K562 (cell line): ENCODE data around the gene PPIL1. TPM values are rescaled to one million over a fixed set of nuclear protein-coding genes. Genes with fewer than 3 reads are reported as not detected.

Experiments used
- ARNT ChIP-seq, 2 experiments: fragments of 450-650 bp; IDR thresholded peaks; 2 replicates each; pipeline ENCODE4 v1.6.1; 2016; ENCODE audit warnings: mild to moderate bottlenecking in 1 of 2
- CHD1 ChIP-seq: fragments of 200-600 bp; sonication (generic); IDR thresholded peaks from one replicate; pipeline ENCODE4 v1.6.1; 2012; ENCODE audit warnings: mild to moderate bottlenecking, moderate library complexity, low read length, inconsistent platforms
- HNRNPLL ChIP-seq: fragments of 200-400 bp; formaldehyde crosslinking; IDR thresholded peaks from 2 replicates; pipeline ENCODE4 v1.6.1; 2017; ENCODE audit warnings: low read length, low read depth, mild to moderate bottlenecking; ENCODE audit not compliant: poor library complexity, severe bottlenecking
- NR0B1 ChIP-seq: fragments of 450-650 bp; IDR thresholded peaks from one replicate; pipeline ENCODE4 v1.6.1; 2018; ENCODE audit warnings: mild to moderate bottlenecking, moderate library complexity; ENCODE audit not compliant: partially characterized antibody
- NR1H2 ChIP-seq: sonication (generic); formaldehyde crosslinking; IDR thresholded peaks from 2 replicates; pipeline ENCODE4 v1.4.0; 2020; ENCODE audit warnings: mild to moderate bottlenecking, missing genetic modification reagents
- NR4A1 ChIP-seq, 2 experiments: fragments of 250-450 bp in 1 of 2; fragments of 450-650 bp in 1 of 2; sonication (Bioruptor Pico) in 1 of 2; IDR thresholded peaks; 2 replicates each; pipeline versions ENCODE4 v1.4.0 to v1.6.1; 2016 to 2020; ENCODE audit warnings: mild to moderate bottlenecking in 2 of 2, missing compliant biosample characterization in 1 of 2, missing genetic modification characterization in 1 of 2, moderate library complexity in 1 of 2
- NRF1 ChIP-seq, 2 experiments: fragments of 450-650 bp; IDR thresholded peaks in 1 of 2; conservative IDR thresholded peaks in 1 of 2; 2 replicates each; pipeline ENCODE4 v1.6.1; 2014; ENCODE audit warnings: mild to moderate bottlenecking in 2 of 2
- PKNOX1 ChIP-seq: fragments of 450-650 bp; IDR thresholded peaks from 2 replicates; pipeline ENCODE4 v1.6.1; 2016
- RBM17 ChIP-seq: fragments of 200-400 bp; formaldehyde crosslinking; IDR thresholded peaks from 2 replicates; pipeline ENCODE4 v1.6.1; 2017; ENCODE audit warnings: low read depth, mild to moderate bottlenecking, low read length, borderline replicate concordance
- SNIP1 ChIP-seq: fragments of 450-650 bp; IDR thresholded peaks from 2 replicates; pipeline ENCODE4 v1.7.1; 2017; ENCODE audit warnings: low read depth, mild to moderate bottlenecking
- SNRNP70 ChIP-seq: fragments of 200-400 bp; formaldehyde crosslinking; optimal IDR thresholded peaks from 2 replicates; pipeline ENCODE3; 2017; ENCODE audit warnings: low read depth, low read length
- TFAM ChIP-seq: fragments of 250-450 bp; sonication (Bioruptor Pico); conservative IDR thresholded peaks from 2 replicates; pipeline ENCODE4 v1.5.0; 2021; ENCODE audit warnings: mild to moderate bottlenecking, moderate library complexity
- TRIM24 ChIP-seq, 2 experiments: fragments of 450-650 bp; IDR thresholded peaks; 2 replicates each; pipeline ENCODE4 v1.6.1; 2016
- ZBED1 ChIP-seq: IDR thresholded peaks from 2 replicates; pipeline ENCODE4 v1.6.1; 2014
- ZBTB34 ChIP-seq: fragments of 250-450 bp; sonication (Bioruptor Pico); IDR thresholded peaks from 2 replicates; pipeline ENCODE4 v1.8.0; 2021; ENCODE audit warnings: mild to moderate bottlenecking, moderate library complexity
- ZBTB7A ChIP-seq: IDR thresholded peaks from 2 replicates; pipeline ENCODE4 v1.6.1; 2011; ENCODE audit warnings: low read depth, mild to moderate bottlenecking, low read length, moderate library complexity, borderline replicate concordance; ENCODE audit not compliant: control insufficient read depth
- ZNF274 ChIP-seq: IDR thresholded peaks from 2 replicates; pipeline ENCODE4 v1.6.1; 2011; ENCODE audit warnings: low read depth, mild to moderate bottlenecking, low read length, moderate library complexity, borderline replicate concordance
- ZNF280B ChIP-seq: fragments of 250-450 bp; sonication (Bioruptor Pico); IDR thresholded peaks from 2 replicates; pipeline ENCODE4 v1.5.1; 2021; ENCODE audit warnings: mild to moderate bottlenecking
- ZNF316 ChIP-seq: fragments of 450-650 bp; IDR thresholded peaks from 2 replicates; pipeline ENCODE4 v1.6.1; 2016
- ZNF639 ChIP-seq, 2 experiments: fragments of 200-800 bp in 1 of 2; sonication (Bioruptor generic) in 1 of 2; sonication (generic) in 1 of 2; formaldehyde crosslinking in 1 of 2; IDR thresholded peaks in 1 of 2; conservative IDR thresholded peaks in 1 of 2; 2 replicates each; pipeline versions ENCODE4 v1.5.0 to v1.6.1; 2016 to 2020; ENCODE audit warnings: missing compliant biosample characterization in 1 of 2, missing genetic modification characterization in 1 of 2, missing genetic modification reagents in 1 of 2
- ZNF707 ChIP-seq: fragments of 250-450 bp; sonication (Bioruptor Pico); conservative IDR thresholded peaks from 2 replicates; pipeline ENCODE4 v1.8.0; 2022; ENCODE audit warnings: inconsistent platforms, mild to moderate bottlenecking, moderate library complexity
- ZNF76 ChIP-seq: fragments of 250-450 bp; sonication (Bioruptor Pico); IDR thresholded peaks from 2 replicates; pipeline ENCODE4 v1.4.0; 2020; ENCODE audit warnings: mild to moderate bottlenecking, moderate library complexity, borderline replicate concordance
- ZNF785 ChIP-seq: fragments of 250-450 bp; sonication (Bioruptor Pico); IDR thresholded peaks from 2 replicates; pipeline ENCODE4 v1.4.0; 2020; ENCODE audit warnings: mild to moderate bottlenecking
- polyA plus RNA-seq, 8 experiments: library from polyadenylated mRNA; depleted of rRNA in 4 of 8; stranded (reverse) in 5 of 8; unstranded in 3 of 8; fragments of >200 nt; fragmentation: Nextera tagmentation in 2 of 8; fragmentation: Illumina TruSeq in 1 of 8; extraction: Ambion mirVana in 2 of 8; extraction: Trizol in 1 of 8; gene quantifications; 2 replicates each; pipeline versions ENCODE4 v1.2.1 to v1.2.3, GENCODE V29; 2011 to 2014; ENCODE audit warnings: inconsistent platforms in 1 of 8, missing spikeins in 1 of 8
- total RNA-seq, 7 experiments: library from RNA; depleted of rRNA in 6 of 7; stranded (reverse); fragments of >200 nt in 6 of 7; fragmentation: Illumina TruSeq in 2 of 7; extraction: Trizol in 2 of 7; gene quantifications; 2 replicates each; pipeline versions ENCODE4 v1.2.1 to v1.2.3, GENCODE V29; 2011 to 2021; ENCODE audit warnings: low replicate concordance in 1 of 7

PPIL1 gene
- total and polyA plus RNA-seq, 9 of the 15 experiments (the other 6 are each of a cell fraction or from before 2014, with no cell fraction given), result 65.8 to 205 (median 130) TPM

- no peak for TF ChIP-seq ZBTB7A
- TF ChIP-seq PKNOX1, result no peak
- peak in 1 of 2 experiments; percentile 76; a peak in 1 of 4 replicates for TF ChIP-seq ZNF639 (CRISPR knock-in tag; conservative IDR thresholded peaks at IDR 0.05 in 1 of 2, IDR thresholded peaks at IDR 0.05 in 1 of 2)
- no peak for TF ChIP-seq NR4A1 (CRISPR knock-in tag; IDR thresholded peaks at IDR 0.05)
- peak; percentile 96 for TF ChIP-seq NR4A1 (tag; IDR thresholded peaks at IDR 0.05)
- TF ChIP-seq TRIM24 (IDR thresholded peaks at IDR 0.05), result no peak
- TF ChIP-seq ZNF707 (CRISPR knock-in tag), result peak; percentile 58; the same call in 1 of the 2 replicates
- TF ChIP-seq ARNT (IDR thresholded peaks at IDR 0.05), result no peak
- TF ChIP-seq ZNF274, result no peak
- no peak for TF ChIP-seq ZNF316
- no peak for TF ChIP-seq ZNF785
- peak; percentile 35; the same call in 1 of the 2 replicates for TF ChIP-seq ZNF280B
- TF ChIP-seq RBM17, result no peak
- TF ChIP-seq NR1H2, result no peak
- TF ChIP-seq NRF1 (conservative IDR thresholded peaks at IDR 0.05 in 1 of 2, IDR thresholded peaks at IDR 0.05 in 1 of 2), result no peak
- no peak for TF ChIP-seq CHD1
- TF ChIP-seq ZBED1, result no peak
- no peak for TF ChIP-seq TFAM (CRISPR knock-in tag)
- no peak for TF ChIP-seq ZNF76
- no peak for TF ChIP-seq NR0B1
- TF ChIP-seq HNRNPLL, result no peak
- TF ChIP-seq ZBTB34 (CRISPR knock-in tag), result peak; percentile 71; the same call in 1 of the 2 replicates
- TF ChIP-seq SNIP1, result no peak
- TF ChIP-seq SNRNP70, result no peak
Measured at GRCh38 chr6:36884610-36885009, 10.0 kb upstream of the PPIL1 start (continued).
